WI38 (cell line): ENCODE measurements around the gene GYS2.

Source experiments
- H3K4me3 ChIP-seq: 2 replicates; pipeline ENCODE4 v1.5.1; 2011; ENCODE audit warnings: low read depth, mild to moderate bottlenecking, control low read depth, low read length
- TF ChIP-seq, protein P1 (sequence below): IDR thresholded peaks from 2 replicates; pipeline ENCODE4 v1.5.1; 2012; ENCODE audit warnings: low read depth, mild to moderate bottlenecking, control low read depth, low read length

GYS2 gene

GRCh38 chr12:21526721-21527345 lies 77.8 kb downstream of the GYS2 start:
- TF ChIP-seq, protein P1, sequence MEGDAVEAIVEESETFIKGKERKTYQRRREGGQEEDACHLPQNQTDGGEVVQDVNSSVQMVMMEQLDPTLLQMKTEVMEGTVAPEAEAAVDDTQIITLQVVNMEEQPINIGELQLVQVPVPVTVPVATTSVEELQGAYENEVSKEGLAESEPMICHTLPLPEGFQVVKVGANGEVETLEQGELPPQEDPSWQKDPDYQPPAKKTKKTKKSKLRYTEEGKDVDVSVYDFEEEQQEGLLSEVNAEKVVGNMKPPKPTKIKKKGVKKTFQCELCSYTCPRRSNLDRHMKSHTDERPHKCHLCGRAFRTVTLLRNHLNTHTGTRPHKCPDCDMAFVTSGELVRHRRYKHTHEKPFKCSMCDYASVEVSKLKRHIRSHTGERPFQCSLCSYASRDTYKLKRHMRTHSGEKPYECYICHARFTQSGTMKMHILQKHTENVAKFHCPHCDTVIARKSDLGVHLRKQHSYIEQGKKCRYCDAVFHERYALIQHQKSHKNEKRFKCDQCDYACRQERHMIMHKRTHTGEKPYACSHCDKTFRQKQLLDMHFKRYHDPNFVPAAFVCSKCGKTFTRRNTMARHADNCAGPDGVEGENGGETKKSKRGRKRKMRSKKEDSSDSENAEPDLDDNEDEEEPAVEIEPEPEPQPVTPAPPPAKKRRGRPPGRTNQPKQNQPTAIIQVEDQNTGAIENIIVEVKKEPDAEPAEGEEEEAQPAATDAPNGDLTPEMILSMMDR: no peak
- H3K4me3 ChIP-seq: peak overlapping the region; percentile 57

DNA sequence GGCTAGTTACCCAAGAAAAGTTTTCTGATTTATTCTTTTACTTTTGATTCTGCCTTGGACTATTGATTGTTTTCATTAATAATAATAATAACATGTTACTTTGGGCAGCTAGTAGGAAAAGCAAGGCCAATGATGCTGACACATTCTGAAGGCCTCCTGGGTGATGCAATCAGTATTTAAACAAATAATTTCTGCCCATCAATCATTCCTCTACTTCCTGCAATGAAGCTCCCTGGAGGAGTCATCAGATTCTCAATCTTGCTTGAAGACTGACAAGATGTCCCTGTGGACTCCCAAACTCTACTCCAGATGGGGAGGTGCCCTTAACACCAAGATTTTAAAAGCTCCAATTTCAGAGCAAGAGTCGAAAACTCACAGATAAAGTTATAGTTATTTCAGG lies 78.6 kb downstream of the GYS2 start, which contains the start of gene SPX:
SPX (plus strand) TSS at position 244 of the 400 bp plus-strand sequence. CDS start 177 bp downstream, outside the sequence.
- TF ChIP-seq, protein P1: no peak
- H3K4me3 ChIP-seq: peak within 1 kb of the TSS; percentile 57

DNA sequence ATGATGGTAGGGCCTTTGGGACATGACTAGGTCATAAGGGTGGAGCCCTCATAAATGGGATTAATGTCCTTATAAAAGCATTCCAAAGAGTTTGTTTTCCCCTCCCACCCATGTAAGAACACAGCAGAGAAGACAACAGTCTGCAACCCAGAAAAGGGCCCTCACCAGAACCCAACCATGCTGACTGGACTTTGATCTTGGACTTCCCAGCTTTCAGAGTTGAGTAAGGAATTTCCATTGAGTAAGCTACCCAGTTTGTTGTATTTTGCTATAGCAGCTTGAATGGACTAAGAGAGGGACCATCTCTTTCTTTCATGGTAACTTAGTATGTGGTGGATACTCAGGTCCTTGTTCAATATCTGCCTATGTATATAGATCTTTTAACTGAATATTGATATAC lies 81.5 kb downstream of the GYS2 start:
- TF ChIP-seq, protein P1: no peak
- no peak overlapping the region for H3K4me3 ChIP-seq

DNA sequence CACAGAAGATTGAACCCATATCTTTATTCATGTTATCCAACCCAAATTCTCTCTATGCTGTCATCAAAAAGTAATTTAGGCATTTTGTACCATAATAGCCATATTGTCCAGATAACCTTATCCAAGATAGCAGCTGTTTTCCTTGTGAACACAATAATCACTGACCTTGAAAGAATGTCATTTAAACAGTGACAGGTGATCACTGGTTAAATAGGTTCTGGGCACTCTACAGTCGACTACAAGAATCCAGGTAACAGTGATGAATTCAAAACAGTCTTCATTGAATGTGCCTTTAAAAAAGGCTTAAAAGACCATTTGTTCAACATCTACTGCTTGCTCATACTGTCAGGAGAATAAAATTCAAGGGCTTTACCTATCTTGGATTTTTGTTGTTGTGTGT lies 83.1 kb downstream of the GYS2 start:
- TF ChIP-seq, protein P1: no peak
- no peak overlapping the region for H3K4me3 ChIP-seq

DNA sequence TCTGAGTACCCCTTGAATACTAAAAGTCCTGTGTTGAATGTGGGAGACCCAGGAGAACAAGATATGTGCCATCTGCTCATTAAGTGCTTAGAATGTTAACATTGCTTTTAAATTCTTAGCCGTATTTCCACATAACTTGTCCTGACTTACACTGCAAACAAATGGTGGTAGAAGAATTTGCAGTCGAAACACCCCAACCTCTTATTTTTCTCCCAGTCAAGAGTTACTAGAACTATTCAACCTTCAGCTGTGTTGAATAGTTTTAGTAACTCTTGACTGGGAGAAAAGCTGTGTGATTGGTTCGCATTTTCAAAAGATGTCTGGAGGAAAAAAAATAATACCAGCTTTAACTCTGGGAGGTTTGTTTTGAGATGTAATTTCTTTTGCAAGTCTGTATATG lies 86.2 kb downstream of the GYS2 start:
- TF ChIP-seq, protein P1: no peak
- no peak overlapping the region for H3K4me3 ChIP-seq

DNA sequence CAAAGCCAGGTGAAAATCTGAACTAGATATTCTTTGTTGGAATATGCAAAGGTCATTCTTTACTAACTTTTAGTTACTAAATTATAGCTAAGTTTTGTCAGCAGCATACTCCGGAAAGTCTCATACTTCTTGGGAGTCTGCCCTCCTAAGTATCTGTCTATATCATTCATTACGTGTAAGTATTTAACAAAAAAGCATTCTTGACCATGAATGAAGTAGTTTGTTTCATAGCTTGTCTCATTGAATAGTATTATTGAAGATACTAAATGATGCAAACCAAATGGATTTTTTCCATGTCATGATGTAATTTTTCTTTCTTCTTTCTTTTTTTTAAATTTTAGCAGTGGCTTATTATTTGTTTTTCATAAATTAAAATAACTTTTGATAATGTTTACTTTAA lies 88.4 kb downstream of the GYS2 start:
- TF ChIP-seq, protein P1: no peak
- H3K4me3 ChIP-seq: no peak overlapping the region

DNA sequence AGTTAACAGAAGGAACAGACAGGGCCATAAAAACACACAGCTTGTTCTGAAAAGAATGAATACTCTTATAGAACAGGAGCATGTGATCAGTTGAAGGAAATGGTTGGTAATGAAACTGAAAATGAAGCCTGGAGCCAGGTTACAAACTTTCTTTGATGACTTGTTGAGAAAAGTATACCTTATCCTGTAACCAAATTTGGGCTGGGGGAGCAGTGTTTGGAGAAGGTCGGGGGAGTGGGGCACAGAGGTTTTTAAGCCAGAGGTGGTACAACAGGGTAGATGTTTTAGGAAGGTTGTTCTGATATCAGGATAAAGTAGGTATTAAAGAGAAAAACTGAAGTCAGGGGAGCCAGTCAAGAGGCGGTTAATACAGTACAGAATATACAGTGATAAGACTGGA lies 94.9 kb downstream of the GYS2 start:
- no peak overlapping the region for H3K4me3 ChIP-seq
- TF ChIP-seq, protein P1: no peak
